MM.1S (cell line): ENCODE results near the gene ZCCHC7.

Source experiments
- CTCF ChIP-seq: fragments of 300-600 bp; sonication (generic); IDR thresholded peaks from 2 replicates; pipeline ENCODE4 v1.5.1; 2016; ENCODE audit warnings: antibody characterized with exemption, low read length, mixed read lengths
- EZH2 ChIP-seq: fragments of 300-600 bp; sonication (generic); optimal IDR thresholded peaks from 2 replicates; pipeline ENCODE3; 2017; ENCODE audit warnings: low read depth, mild to moderate bottlenecking, antibody characterized with exemption, low read length, mixed read lengths

DNA sequence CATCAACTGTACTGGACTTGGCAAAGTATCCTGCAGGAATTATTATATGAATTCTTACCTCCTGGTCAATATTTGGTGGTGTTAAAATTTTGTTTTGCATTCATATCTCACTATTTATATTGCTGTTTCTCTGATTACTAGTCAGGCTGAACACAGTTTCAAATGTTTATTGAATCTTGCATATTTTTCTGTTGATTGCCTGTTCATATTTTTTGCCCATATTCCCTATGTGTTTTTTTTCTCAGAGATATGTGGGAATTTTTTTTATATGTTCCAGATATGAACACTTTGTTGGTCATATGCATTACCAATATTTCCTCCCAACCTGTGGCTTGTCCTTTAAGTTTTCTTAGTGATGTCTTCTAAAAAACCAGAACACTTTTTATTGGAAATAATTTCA, 153.2 kb downstream of the ZCCHC7 start:
- TF ChIP-seq CTCF (no peak), EZH2 (no peak)
